Stimulated activated CD4-positive, alpha-beta T cell treated with anti-CD3 and anti-CD28 coated beads, Interleukin-4, amount 100 ng/mL, for 24 hours (primary cell): Measurements from ENCODE around the gene UCMA.
A peak's percentile ranks its signal among the peaks of the same experiment; 100 is the strongest.
"Not testable (repeated sequence)": the region's sequence is repeated elsewhere in the genome, so short reads cannot be mapped to it uniquely, and the experiment has no call there.

Experiments used
- DNase-seq: peaks from one replicate; pipeline ENCODE4 v3.0.0-alpha.2; 2020

UCMA gene, protein sequence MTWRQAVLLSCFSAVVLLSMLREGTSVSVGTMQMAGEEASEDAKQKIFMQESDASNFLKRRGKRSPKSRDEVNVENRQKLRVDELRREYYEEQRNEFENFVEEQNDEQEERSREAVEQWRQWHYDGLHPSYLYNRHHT

DNA sequence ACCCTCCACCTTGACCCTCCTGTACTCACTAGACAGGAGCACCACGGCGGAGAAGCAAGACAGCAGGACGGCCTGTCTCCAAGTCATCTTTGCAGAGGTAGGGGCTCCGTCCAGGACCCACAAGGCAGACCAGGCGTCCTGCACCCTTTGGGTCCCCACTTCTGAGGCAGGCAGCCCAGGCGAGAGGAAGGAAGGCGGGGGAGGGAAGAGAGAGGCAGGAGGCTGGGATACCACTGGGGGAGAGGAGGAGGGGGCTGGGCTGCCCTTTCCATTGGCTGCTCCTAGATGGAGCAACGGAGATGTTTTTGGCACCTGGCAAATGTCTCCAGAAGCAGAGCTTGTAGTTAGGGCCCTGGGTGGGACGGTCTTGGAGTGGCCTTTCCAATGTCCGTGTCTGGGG, at the start of gene UCMA:
UCMA (minus strand) TSS at position 203 of the 400 bp plus-strand sequence; CDS start at position 87, 116 bp downstream.
- no peak for DNase-seq

DNA sequence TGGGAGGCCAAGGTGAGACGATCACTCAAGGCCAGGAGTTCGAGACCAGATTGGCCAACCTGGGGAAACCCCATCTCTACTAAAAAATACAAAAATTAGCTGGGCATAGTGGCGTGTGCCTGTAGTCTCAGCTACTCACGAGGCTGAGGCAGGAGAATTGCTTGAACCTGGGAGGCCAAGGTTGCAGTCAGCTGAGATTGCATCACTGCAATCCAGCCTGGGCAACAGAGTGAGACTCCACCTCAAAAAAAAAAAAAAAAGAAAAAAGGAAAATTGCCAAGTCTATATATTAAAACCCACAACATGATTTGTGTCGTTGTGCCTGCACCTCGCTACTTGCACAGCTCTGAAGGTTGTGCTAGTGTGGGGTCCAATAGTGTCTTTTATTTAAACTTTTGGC, 48.2 kb upstream of the UCMA start:
- DNase-seq: not testable (repeated sequence)

DNA sequence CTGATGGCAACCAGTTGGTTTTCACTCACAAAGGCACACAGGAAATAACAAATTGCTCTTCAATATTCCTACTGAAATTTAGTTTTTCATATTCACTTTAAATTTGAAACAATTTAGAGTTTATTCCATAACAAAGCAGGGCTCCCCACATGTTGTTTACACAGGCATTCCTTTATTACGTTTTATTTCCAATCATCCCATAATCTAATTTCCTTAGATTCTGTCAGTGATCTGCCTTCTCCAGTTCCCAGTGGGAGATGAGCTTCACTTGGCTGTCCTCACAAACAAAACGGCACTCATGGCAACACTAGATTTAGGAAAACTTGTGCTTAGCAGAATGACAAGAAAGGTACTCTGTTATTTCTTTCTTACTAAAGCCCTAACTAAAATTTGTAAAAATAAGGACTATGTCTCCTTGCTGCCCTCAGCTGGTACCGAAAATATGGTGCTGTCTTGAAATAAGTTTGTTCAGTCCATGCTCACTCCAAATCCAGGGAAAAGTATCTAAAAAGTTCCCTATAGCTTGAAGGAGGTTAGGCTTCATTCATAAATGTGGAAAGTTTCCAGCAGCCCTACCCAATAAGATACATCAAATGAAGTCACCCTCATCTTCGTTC, 42.7 kb upstream of the UCMA start:
- DNase-seq: no peak

- not testable (repeated sequence) for DNase-seq
These were observed 42.0 kb upstream of the UCMA start for GRCh38 chr10:13276146-13276545.

DNA sequence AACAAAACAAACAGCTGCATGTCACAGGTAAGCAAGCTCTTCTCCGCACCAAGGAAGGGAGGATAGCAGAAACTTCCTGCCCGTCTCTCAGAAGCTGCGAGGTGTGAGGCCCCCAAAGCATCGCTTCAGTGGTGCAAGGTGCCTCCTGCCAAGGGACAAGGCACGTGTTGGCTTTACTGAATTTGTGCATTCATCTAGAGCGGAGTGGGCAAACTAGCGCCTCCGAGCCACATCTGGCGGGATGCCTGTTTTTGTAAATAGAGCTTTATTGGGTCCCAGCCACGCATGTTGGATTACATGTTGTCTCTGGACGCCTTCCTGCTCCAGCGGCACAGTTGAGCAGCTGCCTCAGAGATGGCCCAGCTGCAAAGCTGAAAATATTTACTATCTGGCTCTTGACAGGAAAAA, 38.0 kb upstream of the UCMA start:
- no peak for DNase-seq

DNA sequence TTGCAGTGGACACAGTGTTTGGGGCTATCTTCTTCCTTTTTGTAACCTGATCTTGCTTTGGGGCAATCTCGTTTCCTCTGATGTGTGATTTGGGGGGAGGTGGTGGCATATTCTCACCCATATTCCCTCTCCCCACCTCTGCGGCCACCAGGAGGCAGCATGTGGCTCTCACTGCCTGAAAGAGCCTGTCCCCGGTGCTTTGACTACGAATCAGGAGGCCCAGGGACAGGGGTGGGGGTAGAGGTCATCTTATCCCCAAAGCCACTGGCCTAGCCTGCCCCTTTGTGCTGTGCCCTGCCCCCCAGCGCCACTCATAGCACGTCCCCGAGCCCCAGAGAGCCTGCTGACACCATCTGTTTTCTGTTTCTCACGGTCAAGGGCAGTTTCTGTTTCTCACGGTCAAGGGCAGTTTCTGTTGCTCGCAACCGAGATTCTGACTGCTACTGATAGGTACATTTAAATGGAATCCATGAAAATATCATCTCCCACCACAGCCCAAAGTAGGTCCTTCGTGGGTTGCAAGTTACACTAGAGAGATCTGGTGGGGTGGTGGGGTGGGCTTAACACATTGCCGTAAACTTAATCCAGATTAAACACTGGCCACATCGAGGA, 37.5 kb upstream of the UCMA start:
- DNase-seq: peak; percentile 32

GRCh38 chr10:13270877-13271551, 36.8 kb upstream of the UCMA start:
- DNase-seq: no peak

- DNase-seq: no peak
These were observed 34.7 kb upstream of the UCMA start for GRCh38 chr10:13268841-13269240.

- DNase-seq: no peak
These were observed 34.1 kb upstream of the UCMA start for GRCh38 chr10:13268310-13268709.

DNA sequence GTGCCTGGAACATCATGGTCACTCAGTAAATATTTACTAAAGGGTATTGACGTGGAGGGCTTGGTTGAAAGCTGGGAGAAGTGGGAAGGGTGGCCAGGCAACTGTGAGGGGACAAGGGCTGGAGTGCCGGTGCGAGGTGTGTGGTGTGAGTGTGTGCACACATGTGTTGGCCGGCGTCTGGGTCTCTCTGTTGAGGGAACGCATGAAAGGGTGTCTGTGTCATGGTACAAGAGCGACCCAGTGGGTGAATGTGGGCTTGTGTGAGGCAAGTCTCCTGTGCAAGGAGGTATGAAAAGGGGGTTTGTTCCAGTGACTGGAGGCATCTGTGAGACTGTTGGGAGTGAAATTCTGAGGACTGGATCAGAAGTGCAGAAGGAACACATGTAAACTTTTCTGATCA, 29.4 kb upstream of the UCMA start:
- DNase-seq: no peak

DNA sequence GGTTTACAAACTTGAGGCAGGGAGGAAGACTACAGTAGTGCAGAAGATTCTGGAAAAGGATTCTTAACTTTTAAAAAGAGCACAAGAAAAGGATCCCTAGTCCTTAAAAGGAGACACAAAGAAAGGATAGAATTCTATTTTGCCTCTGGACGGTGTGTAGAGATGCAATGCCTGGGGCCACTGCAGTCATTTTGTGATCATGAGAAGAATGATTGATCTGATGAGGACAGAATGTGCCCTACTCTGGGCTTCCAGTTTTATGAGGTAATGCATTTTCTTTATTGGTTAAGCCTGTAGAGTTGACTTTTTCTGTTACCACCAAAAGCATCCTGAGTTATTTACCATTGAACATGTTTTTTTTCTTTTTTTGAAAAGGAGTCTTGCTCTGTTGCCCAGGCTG, 28.3 kb upstream of the UCMA start:
- DNase-seq: no peak

- DNase-seq: no peak
These were observed 23.5 kb upstream of the UCMA start for GRCh38 chr10:13257621-13258140.

DNA sequence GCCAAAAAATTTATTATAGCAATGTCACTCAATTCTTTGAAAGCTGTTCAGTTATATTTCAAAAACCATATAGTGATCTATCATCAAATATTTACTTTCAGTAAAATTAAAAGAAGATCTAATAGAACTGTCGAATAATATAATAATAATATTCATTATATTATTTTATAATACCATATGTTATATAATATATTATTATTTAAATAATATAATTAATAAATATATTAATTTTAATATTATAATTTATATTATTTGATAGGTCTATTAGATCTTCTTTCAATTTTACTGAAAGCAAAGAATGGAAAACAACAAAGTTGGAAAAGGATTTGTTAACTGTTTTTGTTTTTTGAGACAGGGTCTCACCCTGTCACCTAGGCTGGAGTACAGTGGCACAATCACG, 22.5 kb upstream of the UCMA start:
- DNase-seq: no peak

DNA sequence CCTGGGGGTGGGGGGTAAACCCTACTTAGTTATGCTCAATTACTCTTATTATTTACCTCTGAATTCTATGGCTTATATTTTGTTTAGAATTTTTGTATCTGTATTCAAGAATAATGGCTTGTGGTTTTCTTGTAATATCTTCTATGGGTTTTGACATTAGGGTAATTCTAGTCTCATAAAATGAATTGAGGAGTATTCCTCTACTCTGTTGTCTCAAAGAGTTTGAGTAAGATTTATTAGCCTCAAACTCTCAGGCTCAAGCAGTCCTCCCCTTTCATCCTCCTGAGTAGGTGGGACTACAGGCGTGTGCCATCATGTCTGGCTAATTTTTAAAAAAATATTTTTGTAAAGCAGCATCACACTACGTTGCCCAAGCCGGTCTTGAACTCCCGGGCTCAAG, 19.6 kb upstream of the UCMA start:
- DNase-seq: no peak

DNA sequence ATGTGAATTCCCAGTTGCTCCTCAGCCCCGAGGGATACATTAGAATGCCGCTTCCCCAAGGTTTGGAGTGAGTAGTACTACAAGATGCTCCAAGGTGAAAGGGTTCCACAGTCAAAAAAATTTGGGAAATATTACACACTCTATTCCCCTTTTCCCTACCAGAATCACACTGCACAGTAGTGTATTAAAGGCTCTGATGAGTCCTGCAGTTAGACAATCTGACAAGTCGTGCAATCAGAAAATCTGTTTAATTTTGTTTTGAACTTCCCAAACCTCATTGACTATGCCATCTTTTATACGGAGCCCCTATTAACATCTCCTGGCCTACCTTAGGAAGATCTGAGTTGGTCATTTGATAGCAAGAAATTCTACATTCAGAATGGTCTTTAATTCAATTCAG, 13.6 kb upstream of the UCMA start:
- DNase-seq: no peak

GRCh38 chr10:13247246-13247645, 13.1 kb upstream of the UCMA start:
- no peak for DNase-seq

GRCh38 chr10:13242260-13242659, 8.1 kb upstream of the UCMA start:
- not testable (repeated sequence) for DNase-seq

GRCh38 chr10:13241613-13242012, 7.4 kb upstream of the UCMA start:
- DNase-seq: no peak

DNA sequence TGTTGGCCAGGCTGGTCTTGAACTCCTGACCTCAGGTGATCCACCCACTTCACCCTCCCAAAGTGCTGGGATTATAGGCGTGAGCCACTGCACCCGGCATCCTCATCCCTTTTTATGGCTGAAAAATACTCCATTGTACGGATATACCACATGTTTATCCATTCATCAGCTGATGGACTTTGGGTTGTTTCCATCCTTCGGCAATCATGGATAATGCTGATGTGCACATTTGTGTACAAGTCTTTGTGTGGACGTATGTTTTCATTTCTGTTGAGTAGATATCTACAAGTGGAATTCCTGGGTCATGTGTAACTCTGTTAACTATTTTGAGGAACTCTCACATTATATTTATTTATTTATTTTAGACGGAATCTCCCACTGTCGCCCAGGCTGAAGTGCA, 5.7 kb upstream of the UCMA start:
- DNase-seq: no peak

DNA sequence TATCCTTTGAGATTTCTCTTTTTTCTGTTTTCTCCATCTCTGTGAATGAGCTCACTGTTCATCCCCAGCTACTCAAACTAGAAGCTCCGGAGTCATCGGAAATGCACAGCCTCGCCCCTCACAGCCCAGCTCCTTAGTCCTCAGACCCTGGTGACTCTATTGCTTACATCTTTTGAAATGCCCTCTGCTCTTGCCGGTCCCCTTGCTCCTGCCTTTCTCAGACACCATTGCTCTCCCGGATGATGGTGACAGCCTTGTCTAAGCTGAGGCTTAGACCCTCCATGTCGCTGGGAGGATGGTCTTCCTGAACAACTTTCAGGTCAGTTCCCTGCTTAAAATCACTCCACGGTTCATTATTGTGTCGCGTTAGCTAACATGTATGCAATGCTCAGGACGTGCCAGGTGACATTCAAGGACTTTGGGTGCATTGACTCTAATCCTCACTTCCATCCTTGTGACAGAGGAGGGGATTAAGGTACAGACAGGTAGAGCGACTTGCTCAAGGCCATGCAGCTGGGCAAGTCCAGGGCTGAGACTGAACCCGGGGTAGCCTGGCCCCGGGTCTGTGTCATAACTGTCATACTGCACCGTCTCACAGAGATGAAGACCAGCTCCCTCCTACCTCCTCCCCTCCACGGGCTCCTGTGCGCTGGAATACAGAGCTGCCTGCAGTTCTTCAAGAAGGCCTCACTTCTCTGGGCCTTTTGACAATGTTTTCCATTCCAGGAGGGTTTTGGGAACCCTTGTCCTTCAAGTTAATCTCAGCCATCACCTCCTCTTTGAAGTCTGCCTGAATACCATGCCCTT, 4.3 kb upstream of the UCMA start:
- no peak for DNase-seq

- DNase-seq: no peak
These were observed 2.5 kb upstream of the UCMA start for GRCh38 chr10:13236638-13237037.

GRCh38 chr10:13234736-13235135, 562 bp upstream of the UCMA start:
- not testable (repeated sequence) for DNase-seq

- DNase-seq: no peak
These were observed 816 bp downstream of the UCMA start for GRCh38 chr10:13233358-13233757.
